Choroid plexus epithelial cell (primary cell): ENCODE measurements around the gene TMEM183A.

Source experiments
- DNase-seq: peaks from one replicate; pipeline ENCODE4 v3.0.0-alpha.2; 2010; ENCODE audit warnings: low read depth
- H3K4me3 ChIP-seq: 2 replicates; pipeline ENCODE4 v1.5.1; 2011; ENCODE audit warnings: low read depth, mild to moderate bottlenecking, control low read depth, low read length, moderate library complexity
- TF ChIP-seq, protein P1 (sequence below): conservative IDR thresholded peaks from 2 replicates; pipeline ENCODE4 v1.5.1; 2011; ENCODE audit warnings: low read depth, mild to moderate bottlenecking, control low read depth, inconsistent platforms, low read length, moderate library complexity

Gene TMEM183A, protein sequence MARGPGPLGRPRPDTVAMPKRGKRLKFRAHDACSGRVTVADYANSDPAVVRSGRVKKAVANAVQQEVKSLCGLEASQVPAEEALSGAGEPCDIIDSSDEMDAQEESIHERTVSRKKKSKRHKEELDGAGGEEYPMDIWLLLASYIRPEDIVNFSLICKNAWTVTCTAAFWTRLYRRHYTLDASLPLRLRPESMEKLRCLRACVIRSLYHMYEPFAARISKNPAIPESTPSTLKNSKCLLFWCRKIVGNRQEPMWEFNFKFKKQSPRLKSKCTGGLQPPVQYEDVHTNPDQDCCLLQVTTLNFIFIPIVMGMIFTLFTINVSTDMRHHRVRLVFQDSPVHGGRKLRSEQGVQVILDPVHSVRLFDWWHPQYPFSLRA

DNA sequence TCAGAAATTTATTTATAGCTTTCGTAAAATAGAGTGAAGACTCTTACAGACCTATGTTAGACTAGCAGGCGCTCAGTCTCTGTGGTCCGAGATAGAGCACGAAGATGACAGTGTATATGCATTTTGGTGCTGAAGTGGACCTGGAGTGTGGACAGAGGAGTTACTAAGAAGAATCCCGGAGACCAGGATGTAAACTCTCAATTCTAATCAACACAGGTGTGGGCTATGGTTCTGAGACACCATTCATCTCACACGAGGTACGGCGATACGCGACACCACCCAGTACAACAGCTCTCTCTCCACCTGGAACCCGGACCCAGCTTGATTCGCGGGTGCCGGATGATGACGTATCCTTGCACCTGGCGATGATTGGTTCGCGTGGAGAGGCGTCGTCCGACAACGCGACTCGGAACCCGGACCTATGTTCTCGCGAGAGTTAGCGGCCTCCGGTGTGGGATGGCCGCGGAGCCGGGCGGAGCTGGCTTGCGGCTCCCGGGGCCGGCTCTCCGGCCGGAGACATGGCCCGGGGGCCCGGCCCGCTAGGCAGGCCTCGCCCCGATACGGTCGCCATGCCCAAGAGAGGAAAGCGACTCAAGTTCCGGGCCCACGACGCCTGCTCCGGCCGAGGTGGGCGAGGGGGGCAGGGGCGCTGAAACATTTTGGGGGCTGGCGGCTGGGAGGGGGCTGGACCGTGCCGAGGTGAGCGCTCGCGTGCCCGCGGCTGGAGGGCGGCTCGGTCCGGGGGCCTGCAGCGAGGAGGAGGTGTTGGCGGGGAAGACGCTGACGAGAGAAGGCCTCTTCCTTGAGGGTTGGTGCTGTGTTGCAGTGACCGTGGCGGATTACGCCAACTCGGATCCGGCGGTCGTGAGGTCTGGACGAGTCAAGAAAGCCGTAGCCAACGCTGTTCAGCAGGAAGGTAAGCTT lies at the start of gene TMEM183A:
TSS of gene TMEM183A (plus strand) at position 427 of the 924 bp plus-strand sequence. CDS start at position 519, 92 bp downstream.
- DNase-seq = peak; percentile 98
- TF ChIP-seq, protein P1, sequence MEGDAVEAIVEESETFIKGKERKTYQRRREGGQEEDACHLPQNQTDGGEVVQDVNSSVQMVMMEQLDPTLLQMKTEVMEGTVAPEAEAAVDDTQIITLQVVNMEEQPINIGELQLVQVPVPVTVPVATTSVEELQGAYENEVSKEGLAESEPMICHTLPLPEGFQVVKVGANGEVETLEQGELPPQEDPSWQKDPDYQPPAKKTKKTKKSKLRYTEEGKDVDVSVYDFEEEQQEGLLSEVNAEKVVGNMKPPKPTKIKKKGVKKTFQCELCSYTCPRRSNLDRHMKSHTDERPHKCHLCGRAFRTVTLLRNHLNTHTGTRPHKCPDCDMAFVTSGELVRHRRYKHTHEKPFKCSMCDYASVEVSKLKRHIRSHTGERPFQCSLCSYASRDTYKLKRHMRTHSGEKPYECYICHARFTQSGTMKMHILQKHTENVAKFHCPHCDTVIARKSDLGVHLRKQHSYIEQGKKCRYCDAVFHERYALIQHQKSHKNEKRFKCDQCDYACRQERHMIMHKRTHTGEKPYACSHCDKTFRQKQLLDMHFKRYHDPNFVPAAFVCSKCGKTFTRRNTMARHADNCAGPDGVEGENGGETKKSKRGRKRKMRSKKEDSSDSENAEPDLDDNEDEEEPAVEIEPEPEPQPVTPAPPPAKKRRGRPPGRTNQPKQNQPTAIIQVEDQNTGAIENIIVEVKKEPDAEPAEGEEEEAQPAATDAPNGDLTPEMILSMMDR = no peak
- peak within 1 kb of the TSS; percentile 90 for H3K4me3 ChIP-seq

DNA sequence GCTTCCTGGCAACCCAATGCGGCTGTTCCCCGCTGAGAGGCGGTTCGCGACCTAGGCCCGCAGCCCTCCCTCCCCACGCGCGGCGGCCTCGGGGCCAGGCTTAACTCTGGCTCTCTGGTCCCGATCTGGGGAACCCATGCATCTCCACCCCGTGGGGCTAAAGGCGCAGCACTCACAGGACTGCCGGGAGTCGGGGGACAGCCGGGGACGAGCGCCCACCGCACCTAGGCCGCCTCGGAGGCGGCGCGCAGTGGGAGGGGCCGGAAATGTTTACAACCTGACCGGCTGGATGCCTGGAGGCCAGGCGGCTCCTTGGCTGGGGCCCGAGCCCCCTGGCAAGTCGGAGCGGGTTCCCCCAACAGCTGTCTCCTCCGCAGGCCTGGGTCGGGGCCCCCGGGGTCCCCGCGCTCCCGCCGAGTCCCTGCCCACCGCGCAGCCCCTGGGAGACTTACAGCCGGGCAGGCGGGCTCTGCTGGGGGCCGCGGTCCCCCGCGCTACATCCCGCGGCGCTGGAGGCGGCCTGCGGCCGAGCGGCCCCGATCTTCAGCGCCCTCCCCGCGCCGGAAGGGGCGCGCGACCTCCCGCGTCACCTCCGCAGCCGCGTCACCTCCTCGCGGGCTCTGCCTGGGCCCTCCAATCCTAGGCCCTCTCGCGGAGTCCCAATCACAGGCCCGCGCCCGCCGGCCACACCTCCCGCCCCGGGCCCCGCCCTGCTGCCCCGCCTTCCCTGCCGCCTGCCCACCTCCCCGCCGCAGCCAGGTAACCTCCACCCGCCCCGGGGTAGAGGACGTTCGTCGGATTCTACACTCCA lies 49.2 kb upstream of the TMEM183A start, which contains the start of gene ADIPOR1:
TSS of gene ADIPOR1 (minus strand) at position 580 of the 811 bp plus-strand sequence. CDS start 7,242 bp downstream, outside the sequence.
- peak within 1 kb of the TSS; percentile 72 for H3K4me3 ChIP-seq
- TF ChIP-seq, protein P1 = no peak
- DNase-seq = peak; percentile 86

DNA sequence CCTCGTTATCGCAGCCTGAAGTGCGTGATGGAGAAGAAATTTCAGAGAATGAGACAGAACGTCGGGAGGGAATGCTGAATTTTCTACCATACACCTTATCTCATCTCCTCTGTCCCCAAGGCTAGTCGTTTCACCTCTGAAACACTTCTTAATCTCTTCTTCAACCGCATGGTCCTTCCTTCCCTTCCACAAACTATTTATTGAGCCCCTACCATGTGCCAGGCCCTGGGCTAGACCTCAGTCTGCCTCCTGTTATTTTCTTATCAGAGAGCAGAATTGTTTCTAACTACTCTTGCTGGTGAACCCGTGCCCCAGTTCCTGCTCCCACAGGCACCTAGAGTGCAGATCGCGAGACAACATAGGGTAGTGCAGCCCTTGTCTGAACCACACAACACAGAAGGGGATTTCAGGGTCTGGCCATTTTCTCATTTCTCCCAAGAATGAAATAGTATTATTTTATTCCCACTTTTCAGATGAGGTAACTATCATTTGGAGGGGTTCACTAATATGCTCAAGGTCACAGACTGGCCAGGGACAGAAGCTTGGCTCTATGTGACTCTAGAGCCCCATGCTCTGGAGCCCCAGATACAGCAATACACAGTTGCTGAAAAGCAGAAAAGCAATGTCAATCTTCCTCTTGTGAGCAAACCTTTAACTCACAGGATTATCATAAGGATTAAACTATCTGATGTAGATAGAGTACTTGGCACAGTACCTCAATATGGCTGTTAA lies 48.5 kb upstream of the TMEM183A start:
- TF ChIP-seq, protein P1 = no peak
- peak overlapping the region; percentile 72 for H3K4me3 ChIP-seq
- no peak for DNase-seq

DNA sequence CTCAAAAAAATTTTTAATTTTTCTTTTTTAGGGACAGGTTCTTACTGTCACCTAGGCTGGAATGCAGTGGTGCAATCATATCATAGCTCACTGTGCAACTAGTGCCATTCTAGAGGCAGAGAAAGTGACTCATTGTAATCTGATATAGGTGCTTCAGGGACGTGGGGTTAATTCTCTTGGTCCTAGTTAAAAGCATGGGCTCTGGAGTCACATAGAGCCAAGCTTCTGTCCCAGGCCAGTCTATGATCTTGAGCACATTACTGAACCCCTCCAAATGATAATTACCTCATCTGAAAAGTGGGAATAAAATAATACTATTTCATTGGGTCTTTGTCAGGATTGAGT lies 47.9 kb upstream of the TMEM183A start:
- peak; percentile 55 for DNase-seq
- no peak overlapping the region for H3K4me3 ChIP-seq

DNA sequence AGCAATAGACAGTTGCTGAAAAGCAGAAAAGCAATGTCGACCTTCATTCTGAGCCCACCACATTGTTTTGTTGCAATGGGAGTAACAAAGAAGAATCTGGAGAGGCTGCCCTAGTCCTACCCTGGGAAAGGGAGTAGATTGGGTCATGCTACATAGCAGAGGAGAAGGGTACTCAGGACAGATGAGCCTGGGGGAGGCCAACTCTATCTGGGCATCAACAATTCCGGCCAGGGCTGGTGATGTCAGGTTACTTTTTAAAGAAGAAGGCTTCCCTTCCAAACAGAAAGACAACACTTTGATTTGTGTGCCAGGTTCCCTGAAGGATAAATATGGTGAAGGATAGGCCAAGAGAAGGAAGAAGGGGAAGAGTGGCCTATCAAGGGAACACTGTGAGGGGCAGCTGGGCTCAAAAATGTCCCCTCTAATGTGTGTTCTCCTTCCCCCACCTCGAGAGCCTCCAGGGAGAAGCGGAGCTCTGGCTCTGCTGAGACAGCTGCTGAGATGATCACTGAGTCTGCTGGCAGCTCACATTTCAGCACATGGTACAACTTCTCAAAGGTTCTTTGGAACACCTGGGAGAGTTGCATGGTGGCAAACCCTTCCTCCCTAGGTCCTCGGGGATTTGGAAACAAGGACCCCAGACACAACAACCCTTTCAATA lies 45.8 kb upstream of the TMEM183A start:
- no peak for DNase-seq
- TF ChIP-seq, protein P1 = no peak
- H3K4me3 ChIP-seq = no peak overlapping the region

More for the DNA sequence above, 47.9 kb upstream of the TMEM183A start:
- TF ChIP-seq, protein P1 = no peak
